SK-N-SH (cell line): ENCODE results near the gene CPTP. TPM values are rescaled to one million over a fixed set of nuclear protein-coding genes. Genes with fewer than 3 reads are reported as not detected.

Source experiments
- CTCF ChIA-PET: fragments of 300-600, 350-600 bp; formaldehyde crosslinking; extraction: SDS; loops from one replicate; lab custom pipeline; 2021; lab: Yijun Ruan, JAX
- POLR2A ChIA-PET: fragments of 350-600 bp; sonication (Branson Sonifier 250); formaldehyde crosslinking; extraction: SDS; loops from one replicate; lab custom pipeline; 2020; ENCODE audit warnings: antibody characterized with exemption, inconsistent platforms; lab: Yijun Ruan, JAX
- DNase-seq: peaks from one replicate; pipeline ENCODE4 v3.0.0; 2012
- H2AFZ ChIP-seq: fragments of 200-600 bp; sonication (generic); 2 replicates; pipeline ENCODE4 v1.8.1; 2016; ENCODE audit warnings: antibody characterized with exemption, mild to moderate bottlenecking, low read depth
- H3F3A ChIP-seq: fragments of 200-600 bp; sonication (generic); replicated peaks from 2 replicates; pipeline ENCODE3; 2016; ENCODE audit warnings: antibody characterized with exemption, mild to moderate bottlenecking; ENCODE audit not compliant: insufficient read depth
- H3K27ac ChIP-seq, 2 experiments: fragments of 200-500 bp in 1 of 2; fragments of 200-600 bp in 1 of 2; sonication (Bioruptor generic) in 1 of 2; sonication (generic), shearing (Covaris generic) in 1 of 2; 2 replicates each; pipeline versions ENCODE4 v1.5.1 to v1.6.1; 2014 to 2016; ENCODE audit warnings: low read depth in 2 of 2, inconsistent platforms in 1 of 2, low read length in 1 of 2, mild to moderate bottlenecking in 1 of 2, mixed read lengths in 1 of 2
- H3K27me3 ChIP-seq: fragments of 200-600 bp; sonication (generic), shearing (Covaris generic); 2 replicates; pipeline ENCODE4 v1.6.1; 2016; ENCODE audit warnings: mixed run types; ENCODE audit not compliant: insufficient read depth
- H3K36me3 ChIP-seq, 2 experiments: fragments of 200-500 bp in 1 of 2; fragments of 200-600 bp in 1 of 2; sonication (Bioruptor generic) in 1 of 2; sonication (generic) in 1 of 2; replicated peaks in 1 of 2; 2 replicates each; pipeline versions ENCODE3 to v1.5.1; 2014 to 2016; ENCODE audit warnings: low read length in 1 of 2, mild to moderate bottlenecking in 1 of 2; ENCODE audit not compliant: insufficient read depth in 2 of 2, control insufficient read depth in 1 of 2
- H3K4me1 ChIP-seq, 2 experiments: fragments of 200-500 bp in 1 of 2; fragments of 200-600 bp in 1 of 2; sonication (Bioruptor generic) in 1 of 2; sonication (generic), shearing (Covaris generic) in 1 of 2; 2 replicates each; pipeline versions ENCODE4 v1.5.1 to v1.6.1; 2014 to 2016; ENCODE audit warnings: low read depth in 1 of 2, low read length in 1 of 2, mixed run types in 1 of 2; ENCODE audit not compliant: insufficient read depth in 2 of 2, control insufficient read depth in 1 of 2
- H3K4me2 ChIP-seq: fragments of 200-600 bp; sonication (generic), shearing (Covaris generic); 2 replicates; pipeline ENCODE4 v1.6.1; 2017; ENCODE audit warnings: mixed run types
- H3K4me3 ChIP-seq, 2 experiments: fragments of 200-500 bp in 1 of 2; fragments of 200-600 bp in 1 of 2; sonication (Bioruptor generic) in 1 of 2; sonication (generic), shearing (Covaris generic) in 1 of 2; 2 replicates each; pipeline versions ENCODE4 v1.5.1 to v1.8.1; 2014 to 2016; ENCODE audit warnings: low read depth in 2 of 2, inconsistent platforms in 1 of 2, low read length in 1 of 2, mild to moderate bottlenecking in 1 of 2, mixed read lengths in 1 of 2, moderate library complexity in 1 of 2
- H3K79me2 ChIP-seq: fragments of 200-600 bp; sonication (generic); 2 replicates; pipeline ENCODE4 v1.8.1; 2017; ENCODE audit warnings: mild to moderate bottlenecking; ENCODE audit not compliant: insufficient read depth
- H3K9ac ChIP-seq: fragments of 200-600 bp; sonication (generic); 2 replicates; pipeline ENCODE4 v1.6.1; 2017; ENCODE audit warnings: mixed run types
- H3K9me2 ChIP-seq: fragments of 200-600 bp; sonication (generic); 2 replicates; pipeline ENCODE4 v1.6.1; 2017; ENCODE audit warnings: mixed run types
- H3K9me3 ChIP-seq: fragments of 200-600 bp; sonication (generic); 2 replicates; pipeline ENCODE4 v1.6.1; 2017; ENCODE audit warnings: mixed run types, mild to moderate bottlenecking, moderate library complexity
- H4K20me1 ChIP-seq: fragments of 200-600 bp; sonication (generic); 2 replicates; pipeline ENCODE4 v1.6.1; 2017; ENCODE audit warnings: mild to moderate bottlenecking, mixed run types; ENCODE audit not compliant: insufficient read depth
- CHD2 ChIP-seq: fragments of 150-350 bp; IDR thresholded peaks from 2 replicates; pipeline ENCODE4 v1.6.1; 2018; ENCODE audit warnings: low read length; ENCODE audit not compliant: partially characterized antibody
- CTCF ChIP-seq: fragments of 200-600 bp; sonication (generic); IDR thresholded peaks from 2 replicates; pipeline ENCODE4 v1.6.1; 2017; ENCODE audit warnings: antibody characterized with exemption, mild to moderate bottlenecking, moderate library complexity
- EZH2phosphoT487 ChIP-seq: fragments of 200-600 bp; sonication (generic); IDR thresholded peaks from 2 replicates; pipeline ENCODE4 v1.6.1; 2017; ENCODE audit warnings: low read depth, mixed run types, mild to moderate bottlenecking, antibody characterized with exemption, moderate library complexity, borderline replicate concordance
- GATA2 ChIP-seq: sonication (generic); formaldehyde crosslinking; IDR thresholded peaks from 2 replicates; pipeline ENCODE4 v1.5.0; 2020; ENCODE audit warnings: mild to moderate bottlenecking, missing genetic modification reagents
- JUND ChIP-seq: IDR thresholded peaks from 2 replicates; pipeline ENCODE4 v1.4.0; 2012
- MAX ChIP-seq: IDR thresholded peaks from 2 replicates; pipeline ENCODE4 v1.4.0; 2012; ENCODE audit warnings: low read depth
- MEF2A ChIP-seq: IDR thresholded peaks from 2 replicates; pipeline ENCODE4 v1.4.0; 2012; ENCODE audit warnings: low read depth, borderline replicate concordance
- NRF1 ChIP-seq: IDR thresholded peaks from 2 replicates; pipeline ENCODE4 v1.6.1; 2012; ENCODE audit warnings: low read depth, mild to moderate bottlenecking, low read length
- RXRA ChIP-seq: IDR thresholded peaks from 2 replicates; pipeline ENCODE4 v1.4.0; 2012; ENCODE audit warnings: low read depth, mild to moderate bottlenecking, borderline replicate concordance
- SIN3A ChIP-seq: IDR thresholded peaks from 2 replicates; pipeline ENCODE4 v1.6.1; 2012; ENCODE audit warnings: low read depth, mild to moderate bottlenecking, low read length, moderate library complexity, borderline replicate concordance
- TCF12 ChIP-seq: IDR thresholded peaks from 2 replicates; pipeline ENCODE4 v1.4.0; 2012
- USF1 ChIP-seq: IDR thresholded peaks from 2 replicates; pipeline ENCODE4 v1.4.0; 2012; ENCODE audit warnings: low read depth, borderline replicate concordance
- YY1 ChIP-seq: IDR thresholded peaks from 2 replicates; pipeline ENCODE4 v1.4.0; 2012; ENCODE audit warnings: low read depth, mild to moderate bottlenecking
- WGBS: methylation state at CpG from one replicate; pipeline ENCODE4 v1.1.6; 2017; ENCODE audit warnings: low lambda C conversion rate; 5-methylcytosine and 5-hydroxymethylcytosine counted together
- polyA plus RNA-seq, 3 experiments: library from polyadenylated mRNA; depleted of rRNA; stranded (reverse); fragments of >200 nt; gene quantifications; 2 replicates each; pipeline ENCODE4 v1.2.3, GENCODE V29; 2012
- small RNA-seq, 7 experiments: library from RNA; depleted of rRNA; stranded (forward); fragments of <200 nt; gene quantifications; one replicate each; pipeline ENCODE3, GENCODE V24; 2012
- TF ChIP-seq, protein P1 (sequence below): IDR thresholded peaks from 2 replicates; pipeline ENCODE4 v1.6.1; 2012; ENCODE audit warnings: mild to moderate bottlenecking, low read depth, low read length, moderate library complexity

CPTP gene
- polyA plus RNA-seq, 1 of the 3 experiments (the other 2 are of a cell fraction) = 13.4 TPM

- no peaks in the 10 kb centered on the region for H4K20me1 ChIP-seq
- H3K4me3 ChIP-seq = no peak overlapping the region
- ChIA-PET CTCF (interaction anchor here (0.6 to 1.5 kb wide), 5 partner anchors 15 to 127 kb away, joined by 3 to 5 read pairs (median 3); no protein-coding TSS in a partner anchor), POLR2A (no interaction called here)
- TF ChIP-seq MAX (no peak), MEF2A (no peak), RXRA (no peak), JUND (no peak), SIN3A (no peak), GATA2 (no peak), EZH2phosphoT487 (no peak), USF1 (no peak), YY1 (no peak), CHD2 (no peak), NRF1 (no peak), TCF12 (no peak), CTCF (no peak)
- TF ChIP-seq, protein P1, sequence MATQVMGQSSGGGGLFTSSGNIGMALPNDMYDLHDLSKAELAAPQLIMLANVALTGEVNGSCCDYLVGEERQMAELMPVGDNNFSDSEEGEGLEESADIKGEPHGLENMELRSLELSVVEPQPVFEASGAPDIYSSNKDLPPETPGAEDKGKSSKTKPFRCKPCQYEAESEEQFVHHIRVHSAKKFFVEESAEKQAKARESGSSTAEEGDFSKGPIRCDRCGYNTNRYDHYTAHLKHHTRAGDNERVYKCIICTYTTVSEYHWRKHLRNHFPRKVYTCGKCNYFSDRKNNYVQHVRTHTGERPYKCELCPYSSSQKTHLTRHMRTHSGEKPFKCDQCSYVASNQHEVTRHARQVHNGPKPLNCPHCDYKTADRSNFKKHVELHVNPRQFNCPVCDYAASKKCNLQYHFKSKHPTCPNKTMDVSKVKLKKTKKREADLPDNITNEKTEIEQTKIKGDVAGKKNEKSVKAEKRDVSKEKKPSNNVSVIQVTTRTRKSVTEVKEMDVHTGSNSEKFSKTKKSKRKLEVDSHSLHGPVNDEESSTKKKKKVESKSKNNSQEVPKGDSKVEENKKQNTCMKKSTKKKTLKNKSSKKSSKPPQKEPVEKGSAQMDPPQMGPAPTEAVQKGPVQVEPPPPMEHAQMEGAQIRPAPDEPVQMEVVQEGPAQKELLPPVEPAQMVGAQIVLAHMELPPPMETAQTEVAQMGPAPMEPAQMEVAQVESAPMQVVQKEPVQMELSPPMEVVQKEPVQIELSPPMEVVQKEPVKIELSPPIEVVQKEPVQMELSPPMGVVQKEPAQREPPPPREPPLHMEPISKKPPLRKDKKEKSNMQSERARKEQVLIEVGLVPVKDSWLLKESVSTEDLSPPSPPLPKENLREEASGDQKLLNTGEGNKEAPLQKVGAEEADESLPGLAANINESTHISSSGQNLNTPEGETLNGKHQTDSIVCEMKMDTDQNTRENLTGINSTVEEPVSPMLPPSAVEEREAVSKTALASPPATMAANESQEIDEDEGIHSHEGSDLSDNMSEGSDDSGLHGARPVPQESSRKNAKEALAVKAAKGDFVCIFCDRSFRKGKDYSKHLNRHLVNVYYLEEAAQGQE = no peak
- peaks cover 28% of the 10 kb centered on the region for H3K79me2 ChIP-seq
- no peak overlapping the region for H3K27ac ChIP-seq
- H2AFZ ChIP-seq = no peak overlapping the region
- WGBS = 93% methylated on average over 16 of the region's 16 CpGs
- no peak overlapping the region for H3K4me2 ChIP-seq
- peaks cover 0 to 8% of the 10 kb centered on the region in 2 experiments for H3K36me3 ChIP-seq
- H3K9me3 ChIP-seq = no peaks in the 10 kb centered on the region
- no peak overlapping the region for H3K9ac ChIP-seq
- H3K9me2 ChIP-seq = no peaks in the 10 kb centered on the region
- DNase-seq = no peak
- peaks cover 13% of the 10 kb centered on the region for H3F3A ChIP-seq
- H3K4me1 ChIP-seq = peaks cover 0 to 21% of the 10 kb centered on the region in 2 experiments; a peak in 1 of 4 replicates
- H3K27me3 ChIP-seq = no peaks in the 10 kb centered on the region
Observed at GRCh38 chr1:1377540-1378205, 53.1 kb downstream of the CPTP start.

Small RNA genes within 50 kb of the gene (small RNA-seq; reads per million reads assigned to genes)
- 0 to 1.4 (median 0) reads per million in 7 experiments for gene MIR6726

Other genes starting within 250 kb of the CPTP start
- gene C1orf159, start 208.7 kb upstream of the CPTP start, polyA plus RNA-seq (2012; rRNA removed) = 10.1 and 10.2 TPM in 2 replicates
- not detected in 2 replicates for gene TTLL10, start 150.9 kb upstream of the CPTP start, polyA plus RNA-seq (2012; rRNA removed)
- 0.05 TPM in 1 of 2 replicates, not detected in the other for gene TNFRSF18, start 118.2 kb upstream of the CPTP start, polyA plus RNA-seq (2012; rRNA removed)
- not detected in 2 replicates for gene TNFRSF4, start 110.6 kb upstream of the CPTP start, polyA plus RNA-seq (2012; rRNA removed)
- gene SDF4, start 92.8 kb upstream of the CPTP start, polyA plus RNA-seq (2012; rRNA removed) = 182 and 265 TPM in 2 replicates
- gene B3GALT6, start 92.6 kb upstream of the CPTP start, polyA plus RNA-seq (2012; rRNA removed) = 32.0 and 38.8 TPM in 2 replicates
- gene C1QTNF12, start 78.1 kb upstream of the CPTP start, polyA plus RNA-seq (2012; rRNA removed) = 0.59 TPM in 1 of 2 replicates, not detected in the other
- gene UBE2J2, start 50.9 kb upstream of the CPTP start, polyA plus RNA-seq (2012; rRNA removed) = 31.8 and 47.5 TPM in 2 replicates
- gene SCNN1D, start 44.4 kb upstream of the CPTP start, polyA plus RNA-seq (2012; rRNA removed) = 2.6 and 2.9 TPM in 2 replicates
- gene ACAP3, start 16.9 kb upstream of the CPTP start, polyA plus RNA-seq (2012; rRNA removed) = 51.7 and 66.4 TPM in 2 replicates
- gene PUSL1, start 16.2 kb upstream of the CPTP start, polyA plus RNA-seq (2012; rRNA removed) = 13.9 and 19.0 TPM in 2 replicates
- 137 and 141 TPM in 2 replicates for gene INTS11, start 142 bp upstream of the CPTP start, polyA plus RNA-seq (2012; rRNA removed)
- 0.06 and 0.08 TPM in 2 replicates for gene TAS1R3, start 6.5 kb downstream of the CPTP start, polyA plus RNA-seq (2012; rRNA removed)
- gene DVL1, start 24.6 kb downstream of the CPTP start, polyA plus RNA-seq (2012; rRNA removed) = 31.3 and 32.0 TPM in 2 replicates
- gene MXRA8, start 33.8 kb downstream of the CPTP start, polyA plus RNA-seq (2012; rRNA removed) = 2.5 and 3.8 TPM in 2 replicates
- 175 and 214 TPM in 2 replicates for gene AURKAIP1, start 50.4 kb downstream of the CPTP start, polyA plus RNA-seq (2012; rRNA removed)
- 362 and 475 TPM in 2 replicates for gene CCNL2, start 74.5 kb downstream of the CPTP start, polyA plus RNA-seq (2012; rRNA removed)
- gene MRPL20, start 82.5 kb downstream of the CPTP start, polyA plus RNA-seq (2012; rRNA removed) = 159 and 210 TPM in 2 replicates
- 0.06 and 0.07 TPM in 2 replicates for gene ANKRD65, start 96.5 kb downstream of the CPTP start, polyA plus RNA-seq (2012; rRNA removed)
- gene VWA1, start 110.9 kb downstream of the CPTP start, polyA plus RNA-seq (2012; rRNA removed) = 5.3 and 7.4 TPM in 2 replicates
- 0.38 and 0.49 TPM in 2 replicates for gene ATAD3C, start 124.9 kb downstream of the CPTP start, polyA plus RNA-seq (2012; rRNA removed)
- 47.6 and 71.6 TPM in 2 replicates for gene ATAD3B, start 147.0 kb downstream of the CPTP start, polyA plus RNA-seq (2012; rRNA removed)
- gene ATAD3A, start 187.4 kb downstream of the CPTP start, polyA plus RNA-seq (2012; rRNA removed) = 34.1 and 40.2 TPM in 2 replicates
- 6.5 and 8.1 TPM in 2 replicates for gene TMEM240, start 215.8 kb downstream of the CPTP start, polyA plus RNA-seq (2012; rRNA removed)